DMS 273 treated with DMSO at 0.1 percent for 48 hours (cell line): Measurements from ENCODE around the gene ZNF420.
"Not testable (repeated sequence)": the region's sequence is repeated elsewhere in the genome, so short reads cannot be mapped to it uniquely, and the experiment has no call there.

Experiments used
- DNase-seq: peaks from one replicate; lab custom pipeline; 2025; lab: John Stamatoyannopoulos, UW

ZNF420 gene

DNA sequence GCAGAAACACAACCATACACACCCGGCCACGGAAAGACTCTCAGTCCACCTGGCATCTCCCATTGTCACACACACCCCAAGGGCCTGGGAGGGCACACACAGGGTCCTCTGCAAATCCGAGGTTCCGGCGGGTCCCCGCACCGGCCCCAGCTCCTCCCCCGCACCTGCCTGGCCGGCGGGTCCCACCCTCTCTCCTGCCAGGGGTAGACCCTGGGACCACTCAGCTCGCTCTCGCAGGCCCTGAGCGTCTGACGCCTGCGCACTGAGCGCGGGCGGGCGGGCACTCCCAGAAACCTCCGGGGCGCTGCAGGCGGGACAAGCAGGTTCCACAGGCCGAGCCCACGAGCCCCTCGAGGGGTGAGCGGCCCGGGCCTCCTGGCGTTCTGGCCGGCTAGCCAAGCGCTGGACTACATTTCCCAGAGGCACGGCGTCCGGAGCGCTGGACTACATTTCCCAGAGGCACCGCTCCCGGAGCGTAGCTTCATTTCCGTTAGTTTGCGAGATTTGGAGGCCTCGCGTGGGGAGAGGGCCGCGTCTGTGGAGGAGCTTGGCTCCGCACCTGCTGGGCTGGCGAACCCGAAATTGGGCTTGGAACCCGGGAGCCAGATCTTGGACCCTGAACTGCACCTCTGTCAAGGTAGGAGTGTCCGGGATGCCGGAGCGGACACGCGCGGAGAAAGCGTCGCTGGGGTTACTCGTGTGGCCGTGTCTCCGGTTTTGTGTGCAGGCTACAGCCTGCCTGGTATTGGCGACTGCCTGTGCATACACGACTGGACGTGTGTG, at the start of gene ZNF420:
Gene ZNF420 (plus strand): TSS at position 500 of the 783 bp plus-strand sequence. CDS start 10,686 bp downstream, outside the sequence.
- peak; percentile 94 for DNase-seq

DNA sequence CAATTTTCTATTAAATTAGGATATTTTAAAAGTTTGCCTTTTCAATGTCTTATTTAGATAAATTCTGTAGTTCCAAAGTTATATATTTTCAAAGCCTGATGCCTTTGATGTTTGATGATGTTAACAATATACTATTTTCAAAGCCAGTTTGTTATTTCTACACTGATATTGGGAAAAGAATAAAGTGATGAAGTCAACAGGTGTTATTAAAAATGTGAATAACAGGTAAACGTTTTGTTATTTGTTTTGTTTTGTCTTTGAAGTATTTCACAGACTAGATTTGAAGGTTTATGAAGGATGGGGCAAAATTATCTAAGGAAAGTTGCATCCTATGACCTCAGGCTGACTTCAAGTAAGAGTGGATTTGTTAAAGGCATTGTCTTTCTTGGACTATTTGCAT, 33.1 kb upstream of the ZNF420 start:
- DNase-seq: no peak

DNA sequence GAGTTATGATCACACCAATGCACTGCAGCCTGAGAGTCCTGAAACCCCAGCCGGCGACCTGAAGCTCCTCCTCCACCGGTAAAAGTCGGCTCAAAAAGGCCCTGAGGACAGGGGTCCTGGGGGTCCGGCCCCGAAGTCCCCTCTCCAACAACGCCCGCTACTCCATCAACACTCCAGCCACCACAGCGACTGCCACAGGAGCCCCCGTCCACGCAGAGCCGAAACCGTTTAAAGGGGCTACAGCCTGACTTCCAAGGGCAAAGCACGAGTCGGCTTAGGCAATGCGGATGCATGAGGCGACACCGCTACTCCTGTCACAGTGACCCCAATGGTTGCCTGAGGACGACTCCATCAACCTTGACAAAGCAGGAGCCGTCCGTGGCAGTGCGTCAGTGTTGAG, 22.9 kb upstream of the ZNF420 start:
- no peak for DNase-seq

DNA sequence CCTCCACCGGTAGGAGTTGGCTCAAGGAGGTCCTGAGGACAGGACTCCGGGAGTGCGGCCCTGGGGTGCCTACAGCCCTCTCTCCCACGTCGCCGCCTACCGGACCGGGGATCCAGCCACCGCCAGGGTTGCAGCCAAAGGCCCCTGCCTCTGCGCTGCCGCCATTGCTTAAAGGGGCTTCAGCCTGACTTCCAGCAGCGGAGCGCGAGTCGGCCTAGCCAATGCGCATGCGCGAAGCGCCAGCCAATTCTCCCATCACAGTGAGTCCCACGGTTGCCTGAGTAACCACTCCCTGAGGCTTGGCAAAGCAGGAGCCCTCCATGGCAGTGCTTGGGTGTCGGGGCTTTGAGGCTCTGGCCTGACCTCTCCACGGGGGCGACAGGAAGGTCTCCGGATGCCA, 21.5 kb upstream of the ZNF420 start:
- DNase-seq: no peak

DNA sequence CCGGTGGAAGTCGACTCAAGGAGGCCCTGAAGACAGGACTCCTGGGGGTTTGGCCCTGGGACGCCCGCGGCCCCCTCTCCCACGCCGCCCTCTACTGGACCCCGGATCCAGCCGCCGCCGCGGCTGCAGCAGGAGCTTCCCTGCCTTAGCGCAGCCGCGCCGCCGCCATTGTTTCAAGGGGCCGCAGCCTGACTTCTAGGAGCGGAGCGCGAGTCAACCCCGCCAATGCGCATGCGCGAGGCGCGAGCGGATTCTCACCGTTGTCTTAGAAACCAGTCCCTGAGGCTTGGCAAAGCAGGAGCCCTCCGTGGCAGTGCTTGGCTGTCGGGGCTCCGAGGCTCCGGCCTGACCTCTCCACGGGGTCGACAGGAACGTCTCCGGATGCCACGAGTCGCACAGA, 19.1 kb upstream of the ZNF420 start:
- no peak for DNase-seq

DNA sequence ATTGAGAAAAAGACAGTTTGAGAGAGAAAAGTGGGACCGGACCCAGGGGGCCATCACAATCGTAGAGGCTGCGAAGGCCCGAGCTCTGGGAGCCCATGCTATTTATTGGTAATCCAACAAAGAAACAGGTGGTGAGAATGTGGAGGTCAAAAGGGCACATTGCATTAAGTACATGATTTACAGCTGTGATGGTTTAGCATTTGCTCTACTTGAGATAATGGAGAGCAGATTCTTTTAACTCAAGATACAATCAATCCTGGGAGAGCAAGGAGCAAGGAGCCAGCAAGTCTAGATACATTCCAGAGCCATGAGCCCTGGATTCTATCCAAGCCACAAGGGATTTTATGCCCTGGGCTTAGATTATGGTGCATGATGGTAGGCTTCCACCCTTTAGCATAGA, 13.3 kb upstream of the ZNF420 start:
- DNase-seq: not testable (repeated sequence)

DNA sequence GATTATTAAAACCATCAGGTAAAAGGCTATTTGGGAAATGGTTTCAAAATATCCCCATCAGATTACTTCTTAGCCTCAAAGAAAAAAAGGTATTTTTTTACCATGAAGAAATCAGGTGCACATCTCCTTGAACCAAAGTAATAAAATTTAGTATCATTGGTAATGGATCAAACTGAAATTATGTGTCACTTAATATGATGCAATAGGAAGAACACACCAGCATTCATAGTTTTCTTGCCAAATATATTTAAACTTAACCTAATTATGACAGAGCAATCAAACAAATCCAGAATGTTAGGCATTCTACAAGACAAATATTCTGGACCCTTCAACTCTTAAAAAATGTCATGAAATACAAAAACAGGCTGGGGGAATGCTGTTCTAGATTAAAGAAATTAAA, 4.1 kb upstream of the ZNF420 start:
- no peak for DNase-seq

DNA sequence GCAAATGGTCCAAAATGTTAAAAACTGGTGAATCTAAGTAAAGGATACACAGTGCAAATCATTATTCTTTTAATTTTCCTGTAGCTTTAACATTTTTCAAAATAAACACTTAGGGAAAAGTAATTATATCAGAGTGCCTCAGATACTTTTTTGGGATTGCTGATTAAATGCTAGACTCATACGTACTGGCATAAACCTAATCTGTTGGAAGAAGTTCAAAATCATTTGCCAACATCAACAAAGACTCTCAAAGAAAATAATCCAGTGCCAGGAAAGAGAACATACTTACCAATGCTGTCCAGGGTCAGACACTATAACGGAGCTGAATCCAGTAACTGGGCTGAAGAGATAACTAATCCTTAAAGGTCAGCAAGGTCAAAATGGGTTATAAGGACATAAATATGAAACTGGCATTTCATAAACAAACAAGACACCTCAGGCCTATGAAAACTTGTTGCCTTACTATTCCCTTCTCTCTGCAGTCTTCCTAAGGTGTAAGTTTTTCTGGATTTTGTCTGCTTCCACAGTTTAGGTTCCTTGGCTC, 3.3 kb upstream of the ZNF420 start:
- DNase-seq: no peak

DNA sequence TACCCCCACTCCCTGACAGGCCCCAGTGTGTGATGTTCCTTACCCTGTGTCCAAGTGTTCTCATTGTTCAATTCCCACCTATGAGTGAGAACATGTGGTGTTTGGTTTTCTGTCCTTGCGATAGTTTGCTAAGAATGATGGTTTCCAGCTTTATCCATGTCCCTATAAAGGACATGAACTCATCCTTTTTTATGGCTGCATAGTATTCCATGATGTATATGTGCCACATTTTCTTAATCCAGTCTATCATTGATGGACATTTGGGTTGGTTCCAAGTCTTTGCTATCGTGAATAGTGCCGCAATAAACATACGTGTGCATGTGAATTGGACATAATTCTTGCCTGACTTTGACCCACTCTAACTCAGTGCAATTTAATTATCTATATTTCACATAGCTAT, 1.7 kb upstream of the ZNF420 start:
- not testable (repeated sequence) for DNase-seq

DNA sequence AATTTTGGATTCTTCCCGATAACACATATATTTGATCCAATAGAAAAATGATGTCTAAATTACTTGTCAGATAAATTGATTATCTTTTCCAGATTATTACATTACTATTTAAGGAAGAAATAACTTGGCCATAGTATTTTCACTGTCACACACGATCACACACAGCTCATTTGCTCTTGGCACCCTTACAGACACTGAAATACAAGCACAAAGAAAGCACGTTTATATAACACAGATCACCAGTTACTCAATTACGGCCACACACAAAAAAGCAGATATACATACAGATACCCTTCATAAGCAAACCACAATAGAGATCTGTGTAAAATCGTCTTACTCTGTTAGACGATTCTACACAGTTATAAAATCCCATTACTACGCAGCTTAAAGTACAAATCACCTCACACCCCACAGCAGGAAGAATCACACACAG, 716 bp upstream of the ZNF420 start:
- DNase-seq: no peak

DNA sequence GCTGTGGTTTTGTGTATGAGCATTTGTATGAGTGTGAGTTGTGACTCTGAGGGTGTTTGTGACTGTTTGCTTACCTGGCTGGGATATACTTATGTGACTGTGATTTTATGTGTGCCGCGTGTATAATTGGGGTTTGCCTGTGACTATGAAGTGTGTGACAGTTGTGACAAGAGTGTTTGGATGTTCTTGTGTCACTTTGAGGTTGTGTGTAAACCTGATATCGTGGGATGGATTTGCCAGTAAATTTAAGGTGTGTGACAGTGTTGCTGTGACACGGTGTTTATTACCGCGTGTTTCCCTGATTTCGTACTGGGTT, 442 bp downstream of the ZNF420 start:
- no peak for DNase-seq

DNA sequence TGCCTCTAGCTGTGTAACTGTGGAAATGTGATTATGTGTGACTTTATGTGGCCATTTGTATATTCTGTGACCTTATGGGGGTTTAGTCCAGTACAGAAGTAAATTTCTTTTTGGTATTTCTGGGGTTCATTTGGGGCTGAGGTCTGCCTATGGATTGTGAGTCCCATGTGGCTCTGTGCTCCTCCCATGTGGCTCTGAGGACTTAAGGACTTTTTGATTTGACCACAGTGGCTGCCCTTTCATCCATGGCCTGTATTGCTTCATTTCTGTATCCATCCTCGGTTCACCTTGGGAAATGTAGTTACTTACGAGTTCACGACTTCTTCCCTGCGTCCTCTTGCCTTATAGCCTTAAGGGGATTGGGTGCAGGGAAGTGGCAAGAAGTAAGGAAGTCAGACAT, 1.0 kb downstream of the ZNF420 start:
- DNase-seq: no peak

DNA sequence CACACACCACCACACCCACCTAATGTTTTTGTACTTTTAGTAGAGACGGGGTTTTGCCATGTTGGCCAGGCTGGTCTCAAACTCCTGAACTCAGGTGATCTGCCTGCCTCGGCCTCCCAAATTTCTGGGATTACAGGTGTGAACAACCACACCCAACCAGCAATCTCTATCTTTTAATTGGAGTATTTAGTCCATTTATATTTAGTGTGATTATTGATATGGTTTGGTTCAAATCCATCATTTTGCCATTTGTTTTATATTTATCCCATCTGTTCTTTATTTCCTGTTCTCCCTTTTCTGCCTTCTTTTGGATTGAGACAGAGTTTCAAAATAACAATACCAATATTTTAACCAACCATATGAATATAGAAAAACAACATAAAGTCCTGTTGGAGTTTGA, 4.1 kb downstream of the ZNF420 start:
- no peak for DNase-seq

DNA sequence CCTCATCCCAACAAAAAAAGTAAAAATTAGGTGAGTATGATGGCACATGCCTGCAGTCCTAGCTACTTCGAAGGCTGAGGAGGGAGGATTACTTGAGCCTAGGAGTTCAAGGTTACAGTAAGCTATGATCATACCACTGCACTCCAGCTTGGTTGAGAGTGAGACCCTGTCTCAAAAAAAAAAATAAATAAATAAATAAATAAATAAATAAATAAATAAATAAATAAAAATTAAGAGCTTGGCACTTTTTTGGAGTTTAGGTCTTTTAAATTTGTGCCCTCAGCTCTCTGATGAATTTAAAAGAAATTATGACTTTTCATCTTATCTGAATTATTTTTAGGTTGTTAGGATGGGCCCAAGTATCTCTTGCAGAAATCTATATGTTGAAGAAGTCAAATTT, 8.9 kb downstream of the ZNF420 start:
- DNase-seq: no peak

DNA sequence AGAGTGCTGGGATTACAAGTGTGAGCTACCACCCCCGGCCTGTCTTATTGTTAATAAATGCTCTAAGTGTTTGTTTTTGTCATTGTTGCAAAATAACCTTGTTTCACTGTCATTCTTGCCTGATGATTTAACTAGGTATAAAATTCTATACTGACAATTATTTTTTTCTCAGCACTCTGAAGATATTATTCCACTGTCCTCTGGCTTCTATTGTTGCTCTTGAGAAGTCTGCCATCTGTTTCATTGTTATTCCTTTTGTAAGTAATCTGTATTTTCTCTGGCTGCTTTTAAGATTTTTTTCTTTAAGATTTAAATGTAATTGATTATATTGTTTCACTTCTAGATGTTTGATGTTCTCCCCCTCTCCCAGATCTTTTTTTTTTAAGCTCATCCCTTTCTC, 17.6 kb downstream of the ZNF420 start:
- no peak for DNase-seq

DNA sequence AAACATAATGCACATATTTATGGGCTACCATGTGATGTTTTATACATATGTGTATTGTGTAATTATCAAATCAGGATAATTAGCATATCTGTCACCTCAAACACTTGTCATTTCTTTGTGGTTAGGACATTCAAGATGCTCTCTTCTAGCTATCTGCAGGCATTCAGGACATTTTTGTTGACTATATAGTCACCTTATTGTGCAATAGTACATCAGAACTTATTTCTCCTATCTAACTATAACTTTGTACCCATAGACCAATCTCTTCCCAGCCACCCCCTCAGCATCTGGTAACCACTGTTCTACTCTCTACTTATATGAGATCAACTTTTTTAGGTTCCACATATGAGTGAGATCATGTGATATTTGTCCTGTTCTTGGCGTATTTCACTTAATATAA, 20.3 kb downstream of the ZNF420 start:
- DNase-seq: no peak

DNA sequence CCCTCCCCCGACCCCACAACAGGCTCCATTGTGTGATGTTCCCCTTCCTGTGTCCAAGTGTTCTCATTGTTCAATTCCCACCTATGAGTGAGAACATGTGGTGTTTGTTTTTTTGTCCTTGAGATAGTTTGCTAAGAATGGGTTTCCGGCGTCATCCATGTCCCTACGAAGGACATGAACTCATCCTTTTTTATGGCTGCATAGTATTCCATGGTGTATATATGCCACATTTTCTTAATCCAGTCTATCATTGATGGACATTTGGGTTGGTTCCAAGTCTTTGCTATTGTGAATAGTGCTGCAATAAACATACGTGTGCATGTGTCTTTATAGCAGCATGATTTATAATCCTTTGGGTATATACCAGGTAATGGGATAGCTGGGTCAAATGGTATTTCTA, 25.9 kb downstream of the ZNF420 start:
- DNase-seq: not testable (repeated sequence)

DNA sequence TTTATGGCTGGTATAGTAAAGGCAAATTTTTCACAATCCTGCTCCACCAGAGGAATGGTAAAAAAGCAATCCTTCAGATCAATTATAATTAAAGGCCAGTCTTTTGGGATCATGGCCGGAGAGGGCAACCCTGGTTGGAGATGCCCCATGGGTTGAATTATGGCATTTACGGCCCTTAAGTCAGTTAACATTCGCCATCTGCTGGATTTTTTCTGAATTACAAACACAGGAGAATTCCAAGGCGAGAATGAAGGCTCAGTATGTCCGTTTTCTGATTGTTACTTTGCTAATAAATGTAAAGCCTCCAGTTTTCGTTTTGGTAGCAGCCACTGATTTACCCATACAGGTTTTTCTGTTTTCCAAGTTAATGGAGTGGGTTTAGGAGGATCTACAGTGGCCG, 33.5 kb downstream of the ZNF420 start:
- DNase-seq: not testable (repeated sequence)

DNA sequence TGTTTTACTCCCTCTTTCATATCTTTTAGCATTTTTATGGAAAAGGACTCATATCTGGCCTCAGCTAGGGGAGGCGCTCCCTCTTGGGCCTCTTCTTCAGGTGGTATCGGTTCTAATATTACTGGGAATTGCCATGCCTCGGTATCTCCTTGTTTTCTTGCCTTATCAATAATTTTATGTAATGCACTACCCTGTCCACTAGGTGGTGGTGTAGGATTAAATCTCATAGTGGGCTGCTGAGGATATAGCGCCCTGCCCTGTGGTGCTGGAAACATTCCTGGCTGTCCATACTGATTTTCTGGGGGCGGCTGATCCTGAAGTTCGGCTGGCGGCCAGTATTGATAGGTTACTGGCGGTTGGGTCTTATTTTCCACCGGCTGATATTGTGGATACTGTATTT, 35.8 kb downstream of the ZNF420 start:
- no peak for DNase-seq

DNA sequence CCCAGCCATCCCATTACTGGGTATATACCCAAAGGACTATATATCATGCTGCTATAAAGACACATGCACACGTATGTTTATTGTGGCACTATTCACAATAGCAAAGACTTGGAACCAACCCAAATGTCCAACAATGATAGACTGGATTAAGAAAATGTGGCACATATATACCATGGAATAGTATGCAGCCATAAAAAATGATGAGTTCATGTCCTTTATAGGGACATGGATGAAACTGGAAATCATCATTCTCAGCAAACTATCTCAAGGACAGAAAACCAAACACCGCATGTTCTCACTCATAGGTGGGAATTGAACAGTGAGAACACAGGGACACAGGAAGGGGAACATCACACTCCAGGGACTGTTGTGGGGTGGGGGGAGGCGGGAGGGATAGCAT, 43.9 kb downstream of the ZNF420 start:
- DNase-seq: not testable (repeated sequence)

DNA sequence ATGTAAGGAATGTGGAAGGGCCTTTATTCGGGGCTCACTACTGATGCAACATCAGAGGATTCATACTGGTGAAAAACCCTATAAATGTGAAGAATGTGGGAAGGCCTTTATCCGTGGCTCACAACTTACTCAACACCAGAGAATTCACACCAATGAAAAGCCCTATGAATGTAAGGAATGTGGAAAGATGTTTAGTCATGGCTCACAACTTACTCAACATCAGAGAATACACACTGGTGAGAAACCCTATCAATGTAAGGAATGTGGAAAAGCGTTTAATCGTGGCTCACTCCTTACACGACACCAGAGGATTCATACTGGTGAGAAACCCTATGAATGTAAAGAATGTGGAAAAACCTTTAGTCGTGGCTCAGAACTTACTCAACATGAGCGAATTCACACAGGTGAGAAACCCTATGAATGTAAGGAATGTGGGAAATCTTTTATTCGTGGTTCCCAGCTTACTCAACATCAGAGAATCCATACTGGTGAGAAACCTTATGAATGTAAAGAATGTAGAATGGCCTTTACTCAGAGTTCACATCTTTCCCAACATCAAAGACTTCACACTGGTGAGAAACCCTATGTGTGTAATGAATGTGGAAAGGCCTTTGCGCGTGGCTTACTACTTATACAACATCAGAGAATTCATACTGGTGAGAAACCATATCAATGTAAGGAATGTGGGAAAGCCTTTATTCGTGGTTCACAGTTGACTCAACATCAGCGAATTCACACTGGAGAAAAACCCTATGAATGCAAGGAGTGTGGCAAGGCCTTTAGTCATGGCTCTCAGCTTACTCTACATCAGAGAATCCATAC, 50.0 kb downstream of the ZNF420 start:
- no peak for DNase-seq

DNA sequence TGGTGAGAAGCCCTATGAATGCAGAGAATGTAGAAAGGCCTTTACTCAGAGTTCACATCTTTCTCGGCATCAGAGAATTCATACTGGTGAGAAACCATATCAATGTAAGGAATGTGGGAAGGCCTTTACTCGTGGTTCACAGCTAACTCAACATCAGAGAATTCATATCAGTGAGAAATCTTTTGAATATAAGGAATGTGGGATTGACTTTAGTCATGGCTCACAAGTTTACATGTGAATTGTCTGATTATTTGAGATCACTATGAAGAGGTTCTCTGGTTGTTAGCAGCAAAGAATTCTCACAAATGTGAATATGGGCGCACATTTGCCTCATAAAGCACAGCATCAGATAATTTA, 50.6 kb downstream of the ZNF420 start:
- DNase-seq: no peak

DNA sequence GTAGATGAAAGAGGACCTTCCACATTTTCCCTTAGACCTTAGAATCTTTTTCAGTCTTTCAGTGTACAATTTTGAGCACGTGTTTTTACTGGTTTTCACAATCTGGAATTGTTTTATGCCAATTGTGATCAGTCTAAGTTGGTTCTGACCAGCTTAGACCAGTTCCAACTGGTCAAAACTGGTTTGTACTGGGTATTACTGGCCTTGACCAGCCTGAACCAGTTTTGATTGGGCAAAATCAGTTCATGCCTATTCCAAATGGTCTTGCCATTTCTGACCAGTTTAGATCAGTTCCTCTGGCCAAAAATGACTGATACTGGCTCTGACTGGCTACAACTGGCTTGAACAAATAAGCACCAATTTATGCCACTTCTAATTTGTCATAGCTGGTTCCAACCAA, 57.9 kb downstream of the ZNF420 start:
- no peak for DNase-seq
